Bronchial epithelial cell (primary cell): Measurements from ENCODE around the gene OGDHL. TPM values are rescaled to one million over a fixed set of nuclear protein-coding genes. Genes with fewer than 3 reads are reported as not detected.
A peak's percentile ranks its signal among the peaks of the same experiment; 100 is the strongest.

Experiments
- DNase-seq: peaks from one replicate; pipeline ENCODE4 v3.0.0-alpha.2; 2010; ENCODE audit warnings: low read depth
- FAIRE-seq: peaks from 2 replicates; lab custom pipeline; 2011; peaks lifted over from hg19 to GRCh38; lab: Jason Lieb, UNC
- H3K27me3 ChIP-seq: 2 replicates; pipeline ENCODE4 v1.5.1; 2011; ENCODE audit warnings: low read length; ENCODE audit not compliant: control insufficient read depth, insufficient read depth
- H3K36me3 ChIP-seq: 2 replicates; pipeline ENCODE4 v1.5.1; 2011; ENCODE audit warnings: low read length; ENCODE audit not compliant: control insufficient read depth, insufficient read depth
- H3K4me3 ChIP-seq: 2 replicates; pipeline ENCODE4 v1.5.1; 2011; ENCODE audit warnings: mild to moderate bottlenecking, low read depth, low read length, control low read depth
- CTCF ChIP-seq: IDR thresholded peaks from 2 replicates; pipeline ENCODE4 v1.5.1; 2011; ENCODE audit warnings: mild to moderate bottlenecking, moderate library complexity, low read length, control low read depth, inconsistent platforms; ENCODE audit not compliant: insufficient read depth, severe bottlenecking
- total RNA-seq: library from RNA; depleted of rRNA; stranded (reverse); fragments of >200 nt; gene quantifications from 2 replicates; pipeline ENCODE4 v1.2.1, GENCODE V29; 2014

The OGDHL gene
- total RNA-seq, 1 donor from 2014 or later: not detected

- no peak for DNase-seq
- H3K4me3 ChIP-seq: no peak overlapping the region
- no peak for TF ChIP-seq CTCF
- H3K27me3 ChIP-seq: peaks cover 13% of the 10 kb centered on the region
- H3K36me3 ChIP-seq: no peaks in the 10 kb centered on the region
- no peak for FAIRE-seq
These were observed 7.6 kb upstream of the OGDHL start for GRCh38 chr10:49769692-49770091.

GRCh38 chr10:49768731-49769130, 6.6 kb upstream of the OGDHL start:
- DNase-seq (no peak), FAIRE-seq (no peak)
- Histone ChIP-seq H3K4me3 (no peak overlapping the region), H3K36me3 (no peaks in the 10 kb centered on the region), H3K27me3 (peaks cover 13% of the 10 kb centered on the region)
- TF ChIP-seq CTCF: no peak

- DNase-seq: no peak
- no peak overlapping the region for H3K4me3 ChIP-seq
- peaks cover 13% of the 10 kb centered on the region for H3K27me3 ChIP-seq
- FAIRE-seq: no peak
- TF ChIP-seq CTCF: no peak
- no peaks in the 10 kb centered on the region for H3K36me3 ChIP-seq
These were observed 6.2 kb upstream of the OGDHL start for GRCh38 chr10:49768329-49768728.

GRCh38 chr10:49767752-49768151, 5.6 kb upstream of the OGDHL start:
- Histone ChIP-seq H3K4me3 (no peak overlapping the region), H3K27me3 (peaks cover 13% of the 10 kb centered on the region), H3K36me3 (no peaks in the 10 kb centered on the region)
- no peak for TF ChIP-seq CTCF
- FAIRE-seq (no peak), DNase-seq (no peak)

GRCh38 chr10:49766484-49766883, 4.4 kb upstream of the OGDHL start:
- DNase-seq (no peak), FAIRE-seq (no peak)
- Histone ChIP-seq H3K4me3 (no peak overlapping the region), H3K27me3 (peaks cover 15% of the 10 kb centered on the region), H3K36me3 (no peaks in the 10 kb centered on the region)
- no peak for TF ChIP-seq CTCF

- peak overlapping the region; percentile 40 for H3K4me3 ChIP-seq
- DNase-seq: no peak
- FAIRE-seq: no peak
- no peak for TF ChIP-seq CTCF
- H3K27me3 ChIP-seq: peaks cover 3% of the 10 kb centered on the region
- H3K36me3 ChIP-seq: no peaks in the 10 kb centered on the region
These were observed 399 bp upstream of the OGDHL start for GRCh38 chr10:49762566-49762877.
